ENCODE data around the gene WDR26.
"Not testable (repeated sequence)": the region's sequence is repeated elsewhere in the genome, so short reads cannot be mapped to it uniquely, and the experiment has no call there.

WDR26 gene

GRCh38 chr1:224349716-224350115, 84.9 kb downstream of the WDR26 start:
- not testable (repeated sequence) for DNase-seq (ENCODE audit: low spot score)

- no peak for DNase-seq (ENCODE audit: low spot score)
Measured at GRCh38 chr1:224348137-224348536, 86.5 kb downstream of the WDR26 start.

- DNase-seq (ENCODE audit: low spot score), result no peak
Measured at GRCh38 chr1:224343679-224344078, 90.9 kb downstream of the WDR26 start.

- peak; percentile 29 for DNase-seq (ENCODE audit: low spot score)
Measured at GRCh38 chr1:224340453-224341384, 93.9 kb downstream of the WDR26 start.

GRCh38 chr1:224339442-224340033, 95.1 kb downstream of the WDR26 start:
- DNase-seq (ENCODE audit: low spot score), result no peak

- DNase-seq (ENCODE audit: low spot score), result no peak
Measured at GRCh38 chr1:224338150-224338838, 96.3 kb downstream of the WDR26 start.
